ENCODE measurements around the gene PLEKHA3. TPM values are rescaled to one million over a fixed set of nuclear protein-coding genes. Genes with fewer than 3 reads are reported as not detected.

The PLEKHA3 gene
- total RNA-seq, 1 donor from 2014 or later: 26.2 TPM

- no peak overlapping the region for H3K27ac Mint-ChIP-seq
- Histone ChIP-seq H3F3A (ENCODE audit: low read depth) (peaks cover 16% of the 10 kb centered on the region), H3K9ac (no peak overlapping the region), H3K4me1 (peaks cover 22% of the 10 kb centered on the region), H3K27ac (no peak overlapping the region), H3K9me3 (ENCODE audit: low read depth) (no peaks in the 10 kb centered on the region), H2AFZ (replicated peaks) (no peak overlapping the region), H3K4me3 (no peak overlapping the region), H3K27me3 (no peaks in the 10 kb centered on the region), H4K20me1 (ENCODE audit: low read depth) (no peaks in the 10 kb centered on the region), H3K36me3 (no peaks in the 10 kb centered on the region), H3K4me2 (no peak overlapping the region), H3K79me2 (ENCODE audit: low read depth) (no peaks in the 10 kb centered on the region)
- H3K4me1 Mint-ChIP-seq: peaks cover 15% of the 10 kb centered on the region
- no peak for DNase-seq (ENCODE audit: low spot score)
- H3K27me3 Mint-ChIP-seq (ENCODE audit: insufficient read depth, low read depth): peaks cover 6% of the 10 kb centered on the region
- peaks cover 22% of the 10 kb centered on the region for H3K36me3 Mint-ChIP-seq
- H3K4me3 Mint-ChIP-seq: no peak overlapping the region
- peaks cover 4% of the 10 kb centered on the region for H3K9me3 Mint-ChIP-seq
- TF ChIP-seq EZH2 (IDR thresholded peaks at IDR 0.05): no peak
- TF ChIP-seq, protein P1, sequence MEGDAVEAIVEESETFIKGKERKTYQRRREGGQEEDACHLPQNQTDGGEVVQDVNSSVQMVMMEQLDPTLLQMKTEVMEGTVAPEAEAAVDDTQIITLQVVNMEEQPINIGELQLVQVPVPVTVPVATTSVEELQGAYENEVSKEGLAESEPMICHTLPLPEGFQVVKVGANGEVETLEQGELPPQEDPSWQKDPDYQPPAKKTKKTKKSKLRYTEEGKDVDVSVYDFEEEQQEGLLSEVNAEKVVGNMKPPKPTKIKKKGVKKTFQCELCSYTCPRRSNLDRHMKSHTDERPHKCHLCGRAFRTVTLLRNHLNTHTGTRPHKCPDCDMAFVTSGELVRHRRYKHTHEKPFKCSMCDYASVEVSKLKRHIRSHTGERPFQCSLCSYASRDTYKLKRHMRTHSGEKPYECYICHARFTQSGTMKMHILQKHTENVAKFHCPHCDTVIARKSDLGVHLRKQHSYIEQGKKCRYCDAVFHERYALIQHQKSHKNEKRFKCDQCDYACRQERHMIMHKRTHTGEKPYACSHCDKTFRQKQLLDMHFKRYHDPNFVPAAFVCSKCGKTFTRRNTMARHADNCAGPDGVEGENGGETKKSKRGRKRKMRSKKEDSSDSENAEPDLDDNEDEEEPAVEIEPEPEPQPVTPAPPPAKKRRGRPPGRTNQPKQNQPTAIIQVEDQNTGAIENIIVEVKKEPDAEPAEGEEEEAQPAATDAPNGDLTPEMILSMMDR (IDR thresholded peaks at IDR 0.05): no peak
- TF ChIP-seq EZH2phosphoT487 (IDR thresholded peaks at IDR 0.05): no peak
Observed at GRCh38 chr2:178513876-178514275, 33.6 kb downstream of the PLEKHA3 start.

DNA sequence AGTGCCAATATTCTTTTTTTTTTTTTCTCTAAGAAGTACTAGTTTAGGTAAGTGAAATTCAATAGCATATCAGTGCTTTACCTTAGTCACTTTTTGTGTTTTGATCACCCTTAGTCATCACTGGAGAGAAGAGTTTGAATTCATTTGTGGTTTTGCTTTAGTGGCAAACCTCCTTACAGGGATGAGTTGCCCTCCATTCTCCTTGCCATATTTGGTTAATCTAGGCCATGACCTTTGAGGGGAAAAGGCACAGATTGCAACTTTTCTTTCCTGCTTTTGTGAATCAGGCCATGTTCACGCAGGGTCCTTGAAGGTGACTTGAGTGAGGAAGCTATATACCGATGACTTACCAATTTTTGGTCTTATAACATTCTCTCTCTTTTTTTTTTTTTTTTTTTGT is 34.4 kb downstream of the PLEKHA3 start:
- H3K27me3 Mint-ChIP-seq (ENCODE audit: insufficient read depth, low read depth): peaks cover 5% of the 10 kb centered on the region
- Histone ChIP-seq H3K4me1 (peaks cover 21% of the 10 kb centered on the region), H3K9ac (no peak overlapping the region), H3K27ac (no peak overlapping the region), H2AFZ (replicated peaks) (no peak overlapping the region), H3K4me2 (no peak overlapping the region), H3F3A (ENCODE audit: low read depth) (peaks cover 16% of the 10 kb centered on the region), H4K20me1 (ENCODE audit: low read depth) (no peaks in the 10 kb centered on the region), H3K9me3 (ENCODE audit: low read depth) (no peaks in the 10 kb centered on the region), H3K27me3 (no peaks in the 10 kb centered on the region), H3K79me2 (ENCODE audit: low read depth) (no peaks in the 10 kb centered on the region), H3K36me3 (no peaks in the 10 kb centered on the region), H3K4me3 (no peak overlapping the region)
- peaks cover 4% of the 10 kb centered on the region for H3K9me3 Mint-ChIP-seq
- H3K27ac Mint-ChIP-seq: no peak overlapping the region
- TF ChIP-seq, protein P1 (IDR thresholded peaks at IDR 0.05): no peak
- TF ChIP-seq EZH2 (IDR thresholded peaks at IDR 0.05) (no peak), EZH2phosphoT487 (IDR thresholded peaks at IDR 0.05) (no peak)
- peaks cover 15% of the 10 kb centered on the region for H3K4me1 Mint-ChIP-seq
- peaks cover 19% of the 10 kb centered on the region for H3K36me3 Mint-ChIP-seq
- DNase-seq (ENCODE audit: low spot score): no peak
- H3K4me3 Mint-ChIP-seq: no peak overlapping the region

DNA sequence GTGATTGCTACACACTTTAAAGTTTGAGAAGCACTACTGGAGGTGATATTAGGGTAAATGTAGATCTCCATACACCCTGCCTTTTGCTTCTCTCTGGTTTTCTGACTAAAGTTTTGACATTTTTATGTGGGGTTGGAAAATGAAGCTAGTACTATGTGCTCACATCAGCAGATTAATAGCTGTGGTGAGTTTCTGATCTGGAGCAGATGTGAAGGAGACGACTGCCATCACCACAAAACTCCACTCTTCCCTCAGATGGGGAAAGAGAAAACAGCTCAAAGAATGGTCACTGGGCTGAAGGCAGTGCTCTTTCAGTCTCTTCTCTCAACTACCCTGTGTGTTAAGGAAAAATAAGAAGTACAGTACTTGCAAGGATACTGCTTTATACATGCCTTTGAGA is 37.2 kb downstream of the PLEKHA3 start:
- peaks cover 8% of the 10 kb centered on the region for H3F3A ChIP-seq (ENCODE audit: low read depth)
- H4K20me1 ChIP-seq (ENCODE audit: low read depth): no peaks in the 10 kb centered on the region
- no peak for DNase-seq (ENCODE audit: low spot score)
- H3K4me3 Mint-ChIP-seq: no peak overlapping the region
- no peaks in the 10 kb centered on the region for H3K36me3 ChIP-seq
- H3K27me3 Mint-ChIP-seq (ENCODE audit: insufficient read depth, low read depth): peaks cover 5% of the 10 kb centered on the region
- H3K27me3 ChIP-seq: no peaks in the 10 kb centered on the region
- no peak overlapping the region for H2AFZ ChIP-seq (replicated peaks)
- TF ChIP-seq, protein P1 (IDR thresholded peaks at IDR 0.05): no peak
- TF ChIP-seq EZH2phosphoT487 (IDR thresholded peaks at IDR 0.05) (no peak), EZH2 (IDR thresholded peaks at IDR 0.05) (no peak)
- H3K4me2 ChIP-seq: no peak overlapping the region
- H3K9me3 ChIP-seq (ENCODE audit: low read depth): no peaks in the 10 kb centered on the region
- no peak overlapping the region for H3K4me3 ChIP-seq
- H3K9me3 Mint-ChIP-seq: peaks cover 5% of the 10 kb centered on the region
- H3K4me1 ChIP-seq: peaks cover 8% of the 10 kb centered on the region
- peaks cover 14% of the 10 kb centered on the region for H3K36me3 Mint-ChIP-seq
- no peaks in the 10 kb centered on the region for H3K79me2 ChIP-seq (ENCODE audit: low read depth)
- H3K27ac Mint-ChIP-seq: no peak overlapping the region
- H3K27ac ChIP-seq: no peak overlapping the region
- H3K9ac ChIP-seq: no peak overlapping the region
- H3K4me1 Mint-ChIP-seq: peaks cover 7% of the 10 kb centered on the region

Data from neural progenitor cell (in vitro differentiated cells).